GM12878 (cell line): ENCODE data around the gene TAGLN. TPM values are rescaled to one million over a fixed set of nuclear protein-coding genes. Genes with fewer than 3 reads are reported as not detected.

ENCODE experiments used
- ATAC-seq: fragments of 200-7000 bp; cut with Tn5 transposase; 3 replicates; pipeline ENCODE4 v1.9.1; 2020; ENCODE audit warnings: mild to moderate bottlenecking, moderate library complexity
- BruUV-seq: library from RNA; stranded (reverse); fragments of 400-500 nt; replicated peaks from 2 replicates; lab custom pipeline; 2021; lab: Mats Ljungman, UMichigan
- CTCF ChIA-PET: fragments of 300-600 bp; sonication (Branson Sonifier 250); formaldehyde crosslinking; extraction: SDS; loops from one replicate; lab custom pipeline; 2021; ENCODE audit warnings: inconsistent platforms; lab: Yijun Ruan, JAX
- POLR2A ChIA-PET: fragments of 350-600 bp; formaldehyde crosslinking; extraction: SDS; loops from one replicate; lab custom pipeline; 2021; ENCODE audit warnings: inconsistent platforms; lab: Charles Lee
- RAD21 ChIA-PET: fragments of 300-600 bp; sonication (Branson Sonifier 250); formaldehyde crosslinking; loops from one replicate; lab custom pipeline; 2023; ENCODE audit warnings: antibody characterized with exemption; ENCODE audit not compliant: unreplicated experiment; lab: Charles Lee
- SMC1A ChIA-PET: fragments of 300-600 bp; sonication (Branson Sonifier 250); formaldehyde crosslinking; loops from one replicate; lab custom pipeline; 2023; ENCODE audit not compliant: unreplicated experiment, uncharacterized antibody; lab: Charles Lee
- DNase-seq: peaks from one replicate; pipeline ENCODE4 v3.0.0-alpha.2; 2011; ENCODE audit warnings: low read depth, low spot score
- FAIRE-seq: peaks from 3 replicates; lab custom pipeline; 2011; peaks lifted over from hg19 to GRCh38; lab: Jason Lieb, UNC
- H2AFZ ChIP-seq: 2 replicates; pipeline ENCODE4 v1.6.0; 2011; ENCODE audit warnings: low read depth, low read length, control low read depth; ENCODE audit not compliant: control insufficient read depth
- H3K27ac ChIP-seq: 2 replicates; pipeline ENCODE4 v1.5.1; 2011; ENCODE audit warnings: control low read depth; ENCODE audit not compliant: control insufficient read depth, insufficient read depth
- H3K27me3 ChIP-seq, 2 experiments: replicated peaks in 1 of 2; 2 replicates each; pipeline versions ENCODE4 v1.6.0 to v1.6.1; 2011; ENCODE audit warnings: low read length in 1 of 2; ENCODE audit not compliant: control insufficient read depth in 2 of 2, insufficient read depth in 2 of 2
- H3K36me3 ChIP-seq, 2 experiments: 2 replicates each; pipeline ENCODE4 v1.5.1; 2011; ENCODE audit warnings: low read length in 1 of 2; ENCODE audit not compliant: control insufficient read depth in 2 of 2, insufficient read depth in 2 of 2
- H3K4me1 ChIP-seq: 2 replicates; pipeline ENCODE4 v1.6.1; 2011; ENCODE audit warnings: mild to moderate bottlenecking, low read length, moderate library complexity, mixed read lengths; ENCODE audit not compliant: control insufficient read depth, insufficient read depth
- H3K4me2 ChIP-seq: 2 replicates; pipeline ENCODE4 v1.6.0; 2011; ENCODE audit warnings: control low read depth; ENCODE audit not compliant: control insufficient read depth, insufficient read depth
- H3K4me3 ChIP-seq: fragments of 200-600 bp; sonication (generic); 2 replicates; pipeline ENCODE4 v1.5.1; 2016
- H3K79me2 ChIP-seq: 2 replicates; pipeline ENCODE4 v1.6.0; 2011; ENCODE audit warnings: low read length; ENCODE audit not compliant: control insufficient read depth, insufficient read depth
- H3K9ac ChIP-seq: 2 replicates; pipeline ENCODE4 v1.8.0; 2011; ENCODE audit warnings: low read length, control low read depth, mixed read lengths; ENCODE audit not compliant: control insufficient read depth, insufficient read depth
- H3K9me3 ChIP-seq: replicated peaks from 3 replicates; pipeline ENCODE4 v1.5.1; 2011; ENCODE audit warnings: mild to moderate bottlenecking, low read length; ENCODE audit not compliant: control insufficient read depth, insufficient read depth
- H4K20me1 ChIP-seq: 2 replicates; pipeline ENCODE4 v1.6.0; 2011; ENCODE audit not compliant: control insufficient read depth, insufficient read depth
- BCLAF1 ChIP-seq: fragments of 450-650 bp; IDR thresholded peaks from 2 replicates; pipeline ENCODE4 v1.6.1; 2017; ENCODE audit warnings: antibody characterized with exemption, mild to moderate bottlenecking, moderate library complexity
- KAT2A ChIP-seq: conservative IDR thresholded peaks from 2 replicates; pipeline ENCODE4 v1.6.1; 2011; ENCODE audit warnings: low read depth, low read length; ENCODE audit not compliant: control insufficient read depth
- RAD51 ChIP-seq: fragments of 450-650 bp; IDR thresholded peaks from 2 replicates; pipeline ENCODE4 v1.6.1; 2016; ENCODE audit warnings: moderate library complexity, mild to moderate bottlenecking, inconsistent platforms
- RFX5 ChIP-seq: IDR thresholded peaks from 2 replicates; pipeline ENCODE4 v1.6.1; 2011; ENCODE audit warnings: low read depth, low read length, improper control_type of control experiment
- TARDBP ChIP-seq: IDR thresholded peaks from 2 replicates; pipeline ENCODE4 v1.6.1; 2016; ENCODE audit warnings: borderline replicate concordance
- WGBS: methylation state at CpG from one replicate; pipeline ENCODE4 v1.1.6; 2016; ENCODE audit warnings: low lambda C conversion rate; ENCODE audit not compliant: insufficient replicate concordance, insufficient coverage; ENCODE audit errors: missing lambda C conversion rate; 5-methylcytosine and 5-hydroxymethylcytosine counted together
- in situ Hi-C: fragments of 300-500 bp; cut with MboI; formaldehyde crosslinking; loops from 9 replicates; pipeline ENCODE4 v1.14.3; 2018; ENCODE audit warnings: mixed read lengths
- intact Hi-C: fragments of 100-400 bp; cut with micrococcal nuclease; formaldehyde crosslinking; loops from one replicate; pipeline ENCODE4 v1.14.2; 2022; ENCODE audit not compliant: unreplicated experiment
- polyA plus RNA-seq, 11 experiments: library from polyadenylated mRNA; depleted of rRNA in 4 of 11; unstranded in 6 of 11; stranded (reverse) in 5 of 11; fragments of >200 nt; fragmentation: Nextera tagmentation in 4 of 11; fragmentation: Illumina TruSeq in 1 of 11; extraction: Ambion mirVana in 4 of 11; extraction: Trizol in 1 of 11; gene quantifications; 1 replicate in 1 of 11; 2 replicates in 10 of 11; pipeline versions ENCODE4 v1.2.1 to v1.2.3, GENCODE V29; 2011 to 2016; ENCODE audit warnings: inconsistent platforms in 2 of 11, missing spikeins in 2 of 11, low read depth in 1 of 11
- total RNA-seq, 4 experiments: library from RNA; depleted of rRNA in 3 of 4; stranded (reverse); fragments of >200 nt in 3 of 4; fragmentation: Illumina TruSeq in 1 of 4; extraction: Trizol in 1 of 4; gene quantifications; 2 replicates each; pipeline versions ENCODE4 v1.2.1 to v1.2.3, GENCODE V29; 2013 to 2021

Gene TAGLN
- total and polyA plus RNA-seq, 10 of the 15 experiments (the other 5 are each of a cell fraction or from before 2014, with no cell fraction given): 0.26 to 4.6 (median 1.7) TPM

GRCh38 chr11:117204283-117205080 is 5.3 kb downstream of the TAGLN start:
- ChIA-PET CTCF (interaction anchor here (0.8 to 3.2 kb wide), 3 partner anchors 11 to 23 kb away, joined by 3 to 16 read pairs (median 3); no protein-coding TSS in a partner anchor), SMC1A (interaction anchor here (0.7 kb wide), 1 partner anchor 369 kb away, joined by 3 read pairs; no protein-coding TSS in a partner anchor), RAD21 (interaction anchor here (0.9 kb wide), 1 partner anchor 23 kb away, joined by 3 read pairs; no protein-coding TSS in a partner anchor), POLR2A (no interaction called here)
- Histone ChIP-seq H4K20me1 (no peaks in the 10 kb centered on the region), H3K79me2 (no peaks in the 10 kb centered on the region), H3K27me3 (no peaks in the 10 kb centered on the region), H3K4me2 (no peak overlapping the region), H3K27ac (no peak overlapping the region), H3K4me1 (no peaks in the 10 kb centered on the region), H3K36me3 (peaks cover 0 to 4% of the 10 kb centered on the region in 2 experiments; a peak in 3 of 4 replicates), H3K9me3 (no peaks in the 10 kb centered on the region), H3K4me3 (no peak overlapping the region), H2AFZ (no peak overlapping the region), H3K9ac (no peak overlapping the region)
- no peak for TF ChIP-seq RAD51
- no peak for TF ChIP-seq KAT2A
- no peak for TF ChIP-seq RFX5
- TF ChIP-seq BCLAF1: no peak
- TF ChIP-seq TARDBP: no peak
- DNase-seq (no peak), FAIRE-seq (no peak), ATAC-seq (no peak)
- in situ Hi-C loops (loop anchor here (5.0 kb wide), 1 partner anchor 72 kb away; no protein-coding TSS in a partner anchor), intact Hi-C loops (loop anchor here (5.0 kb wide), 1 partner anchor 72 kb away; no protein-coding TSS in a partner anchor)
- 86% methylated on average over 17 of the region's 17 CpGs for WGBS
- no TSS peak for BruUV-seq
